CD14-positive monocyte (primary cell): ENCODE data around the gene FAM110D. TPM values are rescaled to one million over a fixed set of nuclear protein-coding genes. Genes with fewer than 3 reads are reported as not detected.

Experiments used
- DNase-seq, 3 donors: peaks; one replicate each; pipeline ENCODE4 v3.0.0-alpha.2; 2011 to 2022
- H2AFZ ChIP-seq: 2 replicates; pipeline ENCODE4 v1.6.0; 2012; ENCODE audit warnings: mild to moderate bottlenecking, low read depth, low read length, inconsistent platforms; ENCODE audit not compliant: insufficient read depth, poor library complexity, severe bottlenecking
- H3K27ac ChIP-seq, 2 donors: 1 replicate in 1 of 2; 2 replicates in 1 of 2; pipeline ENCODE4 v1.5.1; 2012 to 2013; ENCODE audit warnings: low read length in 2 of 2, control low read depth in 1 of 2, inconsistent platforms in 1 of 2, low read depth in 1 of 2, mild to moderate bottlenecking in 1 of 2
- H3K27me3 ChIP-seq, 2 donors: one replicate each; pipeline versions ENCODE4 v1.6.0 to v1.6.1; 2011 to 2013; ENCODE audit warnings: low read length in 2 of 2; ENCODE audit not compliant: control insufficient read depth in 2 of 2, insufficient read depth in 2 of 2
- H3K36me3 ChIP-seq, 2 donors: replicated peaks in 1 of 2; 1 replicate in 1 of 2; 2 replicates in 1 of 2; pipeline versions ENCODE4 v1.5.1 to v1.6.1; 2012 to 2013; ENCODE audit warnings: low read length in 2 of 2, control low read depth in 1 of 2, inconsistent platforms in 1 of 2, mild to moderate bottlenecking in 1 of 2; ENCODE audit not compliant: insufficient read depth in 2 of 2, control insufficient read depth in 1 of 2
- H3K4me1 ChIP-seq, 2 donors: 1 replicate in 1 of 2; 2 replicates in 1 of 2; pipeline versions ENCODE4 v1.5.1 to v1.6.1; 2012 to 2013; ENCODE audit warnings: low read length in 2 of 2, control low read depth in 1 of 2, inconsistent platforms in 1 of 2, mild to moderate bottlenecking in 1 of 2, moderate library complexity in 1 of 2; ENCODE audit not compliant: insufficient read depth in 2 of 2, control insufficient read depth in 1 of 2
- H3K4me2 ChIP-seq: replicated peaks from 2 replicates; pipeline ENCODE3; 2012; ENCODE audit warnings: low read length, moderate library complexity, mild to moderate bottlenecking; ENCODE audit not compliant: poor library complexity, severe bottlenecking; ENCODE audit errors: extremely low read depth
- H3K4me3 ChIP-seq, 3 experiments: fragments of 200-600 bp in 1 of 3; sonication (generic) in 1 of 3; replicated peaks in 1 of 3; 1 replicate in 2 of 3; 2 replicates in 1 of 3; pipeline ENCODE4 v1.5.1; 2011 to 2013; ENCODE audit warnings: low read length in 3 of 3, mild to moderate bottlenecking in 3 of 3, control low read depth in 2 of 3, low read depth in 2 of 3, inconsistent platforms in 1 of 3, moderate library complexity in 1 of 3
- H3K79me2 ChIP-seq: 2 replicates; pipeline ENCODE4 v1.6.0; 2012; ENCODE audit warnings: mild to moderate bottlenecking, control low read depth, inconsistent platforms, low read length, moderate library complexity; ENCODE audit not compliant: insufficient read depth
- H3K9ac ChIP-seq: 2 replicates; pipeline ENCODE4 v1.6.0; 2017; ENCODE audit warnings: low read length, mild to moderate bottlenecking; ENCODE audit not compliant: insufficient read depth, poor library complexity, severe bottlenecking
- H3K9me3 ChIP-seq, 2 donors: replicated peaks in 1 of 2; 1 replicate in 1 of 2; 2 replicates in 1 of 2; pipeline versions ENCODE4 v1.5.1 to v1.6.1; 2012 to 2013; ENCODE audit warnings: low read length in 2 of 2, control low read depth in 1 of 2; ENCODE audit not compliant: control insufficient read depth in 1 of 2, insufficient read depth in 1 of 2
- H4K20me1 ChIP-seq: 2 replicates; pipeline ENCODE4 v1.6.0; 2012; ENCODE audit warnings: mild to moderate bottlenecking, low read length, control low read depth, moderate library complexity; ENCODE audit not compliant: insufficient read depth
- H3K27ac Mint-ChIP-seq, 7 donors: one replicate each; pipeline ENCODE4 v1.8.0; 2020; ENCODE audit warnings: mild to moderate bottlenecking in 7 of 7, mixed read lengths in 7 of 7, moderate library complexity in 6 of 7, inconsistent platforms in 2 of 7
- H3K27me3 Mint-ChIP-seq, 3 donors: one replicate each; pipeline ENCODE4 v1.8.0; 2021 to 2022; ENCODE audit warnings: low read depth in 3 of 3, mild to moderate bottlenecking in 3 of 3, mixed read lengths in 3 of 3, moderate library complexity in 3 of 3, inconsistent platforms in 1 of 3
- H3K36me3 Mint-ChIP-seq, 2 donors: one replicate each; pipeline ENCODE4 v1.8.0; 2020; ENCODE audit warnings: mixed read lengths in 2 of 2, inconsistent platforms in 1 of 2, mild to moderate bottlenecking in 1 of 2
- H3K4me1 Mint-ChIP-seq: one replicate; pipeline ENCODE4 v1.8.0; 2020; ENCODE audit warnings: mild to moderate bottlenecking, mixed read lengths
- H3K4me3 Mint-ChIP-seq, 2 donors: one replicate each; pipeline ENCODE4 v1.8.0; 2020; ENCODE audit warnings: mild to moderate bottlenecking in 2 of 2, mixed read lengths in 2 of 2, moderate library complexity in 1 of 2
- H3K9me3 Mint-ChIP-seq, 7 donors: one replicate each; pipeline ENCODE4 v1.8.0; 2020 to 2022; ENCODE audit warnings: mixed read lengths in 7 of 7, mild to moderate bottlenecking in 6 of 7, moderate library complexity in 6 of 7, inconsistent platforms in 2 of 7
- CTCF ChIP-seq: fragments of 200-600 bp; IDR thresholded peaks from one replicate; pipeline ENCODE4 v1.8.0; 2022; ENCODE audit warnings: antibody characterized with exemption, mild to moderate bottlenecking
- WGBS: methylation state at CpG from one replicate; pipeline ENCODE4 v1.1.5; 2013; ENCODE audit warnings: missing lambda C conversion rate; ENCODE audit not compliant: insufficient coverage; 5-methylcytosine and 5-hydroxymethylcytosine counted together
- intact Hi-C, 2 donors: fragments of 100-400 bp; cut with micrococcal nuclease; formaldehyde crosslinking; loops; one replicate each; pipeline versions ENCODE4 v1.15.0 to v1.15.1; 2023
- polyA plus RNA-seq, 3 donors: library from polyadenylated mRNA; depleted of rRNA in 1 of 3; unstranded in 2 of 3; stranded (reverse) in 1 of 3; fragments of 300-500 nt in 2 of 3; fragments of >200 nt in 1 of 3; fragmentation: Illumina TruSeq in 2 of 3; gene quantifications; 1 replicate in 2 of 3; 2 replicates in 1 of 3; pipeline ENCODE4 v1.2.3, GENCODE V29; 2012 to 2021

FAM110D gene
- polyA plus RNA-seq, 3 donors, result not detected

- H3K79me2 ChIP-seq, result peaks cover 3% of the 10 kb centered on the region
- no peak overlapping the region for H3K27ac ChIP-seq
- Mint-ChIP-seq H3K4me3 (peak overlapping the region; percentile 70 to 85), H3K9me3 (peaks cover 0 to 9% (median 0%) of the 10 kb centered on the region in 7 donors), H3K36me3 (peaks cover 0 to 2% of the 10 kb centered on the region in 2 donors), H3K4me1 (peaks cover 23% of the 10 kb centered on the region), H3K27ac (peak overlapping the region in 4 of 7 donors; percentile 37 to 57 (median 51)), H3K27me3 (peaks cover 34 to 52% (median 48%) of the 10 kb centered on the region in 3 donors)
- H3K9ac ChIP-seq, result no peak overlapping the region
- H3K4me3 ChIP-seq, result peak overlapping the region in 1 of 3 experiments; percentile 68
- WGBS, result 70% methylated on average over 15 of the region's 19 CpGs
- no peak for TF ChIP-seq CTCF
- peaks cover 13 to 46% of the 10 kb centered on the region in 2 donors for H3K27me3 ChIP-seq
- no peak for DNase-seq
- H3K4me1 ChIP-seq, result peaks cover 27 to 39% of the 10 kb centered on the region in 2 donors
- H3K4me2 ChIP-seq, result peak overlapping the region; percentile 73
- intact Hi-C loops, result loop anchor here (1.0 to 5.0 kb wide), 5 partner anchors 43 to 157 kb away; partner anchors contain the start of gene CEP85 (in 1 of the 2)
- H3K9me3 ChIP-seq, result no peaks in the 10 kb centered on the region
- no peaks in the 10 kb centered on the region for H4K20me1 ChIP-seq
- no peaks in the 10 kb centered on the region for H3K36me3 ChIP-seq
- H2AFZ ChIP-seq, result peak overlapping the region; percentile 80
Measured at GRCh38 chr1:26164861-26165842, 6.3 kb downstream of the FAM110D start.

GRCh38 chr1:26166719-26167281, 7.9 kb downstream of the FAM110D start:
- peaks cover 12% of the 10 kb centered on the region for H3K79me2 ChIP-seq
- H3K4me3 Mint-ChIP-seq, result no peak overlapping the region
- H3K27me3 ChIP-seq, result peaks cover 10 to 32% of the 10 kb centered on the region in 2 donors
- no peak overlapping the region for H3K27ac Mint-ChIP-seq
- peaks cover 0 to 9% (median 0%) of the 10 kb centered on the region in 7 donors for H3K9me3 Mint-ChIP-seq
- DNase-seq, result no peak
- H3K27ac ChIP-seq, result no peak overlapping the region
- peaks cover 2 to 3% of the 10 kb centered on the region in 2 donors for H3K36me3 Mint-ChIP-seq
- no peaks in the 10 kb centered on the region for H3K9me3 ChIP-seq
- H3K27me3 Mint-ChIP-seq, result peaks cover 26 to 38% (median 38%) of the 10 kb centered on the region in 3 donors
- no peak overlapping the region for H3K9ac ChIP-seq
- H3K4me2 ChIP-seq, result no peak overlapping the region
- peaks cover 29% of the 10 kb centered on the region for H3K4me1 Mint-ChIP-seq
- no peaks in the 10 kb centered on the region for H4K20me1 ChIP-seq
- H2AFZ ChIP-seq, result no peak overlapping the region
- intact Hi-C loops, result loop anchor here (5.0 kb wide), 2 partner anchors 66 to 156 kb away; partner anchors contain the start of gene CEP85 (in 1 of the 2)
- peaks cover 29 to 40% of the 10 kb centered on the region in 2 donors for H3K4me1 ChIP-seq
- no peaks in the 10 kb centered on the region for H3K36me3 ChIP-seq
- 100% methylated on average over 1 of the region's 4 CpGs for WGBS
- no peak overlapping the region for H3K4me3 ChIP-seq
- TF ChIP-seq CTCF, result no peak
